Activated CD4-positive, alpha-beta T cell treated with anti-CD3 and anti-CD28 coated beads for 36 hours (primary cell): ENCODE measurements around the gene CHMP4A. TPM values are rescaled to one million over a fixed set of nuclear protein-coding genes. Genes with fewer than 3 reads are reported as not detected.

Experiments
- ATAC-seq: fragments of 200-7000 bp; cut with Tn5 transposase; one replicate; pipeline ENCODE4 v1.10.0; 2021; ENCODE audit warnings: mild to moderate bottlenecking, moderate library complexity
- CTCF ChIA-PET: fragments of 350-600 bp; sonication (Branson Sonifier 250); formaldehyde crosslinking; loops from one replicate; lab custom pipeline; 2021; ENCODE audit warnings: antibody characterized with exemption; lab: Charles Lee
- POLR2A ChIA-PET: fragments of 350-600 bp; sonication (Branson Sonifier 250); formaldehyde crosslinking; loops from one replicate; lab custom pipeline; 2021; ENCODE audit warnings: antibody characterized with exemption, inconsistent platforms; lab: Charles Lee
- DNase-seq: peaks from one replicate; pipeline ENCODE4 v3.0.0-alpha.2; 2020
- H3K27ac Mint-ChIP-seq: one replicate; pipeline ENCODE4 v1.8.0; 2021; ENCODE audit warnings: mixed read lengths
- H3K27me3 Mint-ChIP-seq: one replicate; pipeline ENCODE4 v1.8.0; 2021; ENCODE audit warnings: mixed read lengths
- H3K36me3 Mint-ChIP-seq: one replicate; pipeline ENCODE4 v1.8.0; 2021; ENCODE audit warnings: low read depth, mixed read lengths
- H3K4me1 Mint-ChIP-seq: one replicate; pipeline ENCODE4 v1.8.0; 2021; ENCODE audit warnings: mixed read lengths
- H3K4me3 Mint-ChIP-seq: one replicate; pipeline ENCODE4 v1.8.0; 2021; ENCODE audit warnings: mild to moderate bottlenecking, moderate library complexity, mixed read lengths
- H3K9me3 Mint-ChIP-seq: one replicate; pipeline ENCODE4 v1.8.0; 2021; ENCODE audit warnings: low read depth, mixed read lengths
- intact Hi-C, 2 experiments: fragments of 100-400 bp; cut with DNase I in 1 of 2; cut with micrococcal nuclease in 1 of 2; formaldehyde crosslinking; loops; one replicate each; pipeline versions ENCODE4 v1.14.2 to v1.15.1; 2022 to 2024; cut with DNase I, micrococcal nuclease
- total RNA-seq, 2 experiments: library from RNA; stranded (reverse); gene quantifications; one replicate each; pipeline ENCODE4 v1.2.3, GENCODE V29; 2021

The CHMP4A gene
- total RNA-seq, 2 experiments from 2014 or later, result 48.8 to 73.0 TPM

GRCh38 chr14:24164518-24164991 is 48.7 kb downstream of the CHMP4A start:
- intact Hi-C loops, result no loop called here
- no peak for ATAC-seq
- Mint-ChIP-seq H3K4me3 (no peak overlapping the region), H3K27me3 (no peaks in the 10 kb centered on the region), H3K9me3 (no peaks in the 10 kb centered on the region), H3K4me1 (peaks cover 47% of the 10 kb centered on the region), H3K36me3 (peaks cover 78% of the 10 kb centered on the region), H3K27ac (peak overlapping the region; percentile 60)
- no peak for DNase-seq
- ChIA-PET POLR2A (interaction anchor here (1.2 to 1.6 kb wide), 5 partner anchors 9 to 50 kb away, joined by 3 to 4 read pairs (median 3); partner anchors contain the start of genes DCAF11, NRL and PSME1), CTCF (interaction anchor here (0.6 to 1.1 kb wide), 2 partner anchors 12 to 575 kb away, joined by 3 read pairs; no protein-coding TSS in a partner anchor)

- DNase-seq, result peak; percentile 56
- intact Hi-C loops, result no loop called here
- H3K4me1 Mint-ChIP-seq, result peaks cover 38% of the 10 kb centered on the region
These were observed 51.2 kb downstream of the CHMP4A start for GRCh38 chr14:24162093-24162492.

GRCh38 chr14:24160850-24161804 is 52.2 kb downstream of the CHMP4A start, which contains the start of gene IRF9:
Gene IRF9, plus strand, starts transcription at chr14:24161265. Its CDS starts 880 bp downstream, at chr14:24162145.
- H3K27me3 Mint-ChIP-seq, result no peaks in the 10 kb centered on the region
- peak within 1 kb of the TSS; percentile 84 for H3K4me3 Mint-ChIP-seq
- POLR2A ChIA-PET, result interaction anchor here (0.6 to 3.6 kb wide), 20 partner anchors 8 to 112 kb away, joined by 3 to 36 read pairs (median 5); partner anchors contain the start of genes CHMP4A, DCAF11, EMC9 and IPO4

More at GRCh38 chr14:24162093-24162492, 51.2 kb downstream of the CHMP4A start:
- peak overlapping the region; percentile 97 for H3K27ac Mint-ChIP-seq
- POLR2A ChIA-PET, result interaction anchor here (0.6 to 3.6 kb wide), 15 partner anchors 7 to 111 kb away, joined by 3 to 36 read pairs (median 5); partner anchors contain the start of genes DCAF11, EMC9, IPO4 and NRL
- H3K4me3 Mint-ChIP-seq, result peak overlapping the region; percentile 84
- no peaks in the 10 kb centered on the region for H3K27me3 Mint-ChIP-seq
- no peaks in the 10 kb centered on the region for H3K9me3 Mint-ChIP-seq
- ATAC-seq, result peak; percentile 13
- CTCF ChIA-PET, result interaction anchor here (0.6 to 3.6 kb wide), 22 partner anchors 12 to 623 kb away, joined by 3 to 43 read pairs (median 6); partner anchors contain the start of genes CHMP4A, CIDEB, DCAF11 and EMC9
- peaks cover 76% of the 10 kb centered on the region for H3K36me3 Mint-ChIP-seq

GRCh38 chr14:24160499-24160849 is 52.8 kb downstream of the CHMP4A start:
- Mint-ChIP-seq H3K27ac (peak overlapping the region; percentile 97), H3K4me1 (peaks cover 35% of the 10 kb centered on the region), H3K36me3 (peaks cover 72% of the 10 kb centered on the region), H3K4me3 (peak overlapping the region; percentile 84), H3K9me3 (no peaks in the 10 kb centered on the region), H3K27me3 (no peaks in the 10 kb centered on the region)
- ATAC-seq, result no peak
- ChIA-PET CTCF (interaction anchor here (0.6 to 3.6 kb wide), 27 partner anchors 8 to 172 kb away, joined by 3 to 43 read pairs (median 6); partner anchors contain the start of genes CIDEB, DCAF11, DHRS4L2 and EMC9), POLR2A (interaction anchor here (0.6 to 3.6 kb wide), 13 partner anchors 9 to 80 kb away, joined by 3 to 36 read pairs (median 5); partner anchors contain the start of genes CHMP4A, DCAF11, EMC9 and MDP1)
- intact Hi-C loops, result loop anchor here in 1 of 2 experiments (2.0 kb wide), 1 partner anchor 146 kb away; no protein-coding TSS in a partner anchor
- DNase-seq, result no peak

More at GRCh38 chr14:24160850-24161804, 52.2 kb downstream of the CHMP4A start, which contains the start of gene IRF9:
- intact Hi-C loops, result loop anchor here (1.0 to 2.0 kb wide), 17 partner anchors 14 to 269 kb away; partner anchors contain the start of genes DCAF11 (in 2 of the 2), EMC9 (in 2 of the 2), IPO4 (in 2 of the 2) and NRL (in 2 of the 2)
- H3K4me1 Mint-ChIP-seq, result peaks cover 35% of the 10 kb centered on the region
- CTCF ChIA-PET, result interaction anchor here (0.6 to 3.6 kb wide), 40 partner anchors 9 to 1066 kb away, joined by 3 to 43 read pairs (median 4); partner anchors contain the start of genes C14orf119, CHMP4A, CIDEB and DCAF11
- peak; percentile 98 for DNase-seq
- peak within 1 kb of the TSS; percentile 97 for H3K27ac Mint-ChIP-seq
- peak; percentile 89 for ATAC-seq
- H3K36me3 Mint-ChIP-seq, result peaks cover 73% of the 10 kb centered on the region
- H3K9me3 Mint-ChIP-seq, result no peaks in the 10 kb centered on the region

GRCh38 chr14:24159777-24160498 is 53.4 kb downstream of the CHMP4A start:
- intact Hi-C loops, result loop anchor here in 1 of 2 experiments (2.0 kb wide), 1 partner anchor 145 kb away; no protein-coding TSS in a partner anchor
- ChIA-PET CTCF (interaction anchor here (0.6 to 3.6 kb wide), 15 partner anchors 9 to 147 kb away, joined by 3 to 43 read pairs (median 14); partner anchors contain the start of genes CIDEB, DCAF11, EMC9 and NRL), POLR2A (interaction anchor here (1.2 to 3.6 kb wide), 8 partner anchors 9 to 79 kb away, joined by 3 to 36 read pairs (median 7); partner anchors contain the start of genes CHMP4A, DCAF11, EMC9 and NRL)
- ATAC-seq (no peak), DNase-seq (no peak)
- no peaks in the 10 kb centered on the region for H3K27me3 Mint-ChIP-seq
- peaks cover 71% of the 10 kb centered on the region for H3K36me3 Mint-ChIP-seq
- peak overlapping the region; percentile 97 for H3K27ac Mint-ChIP-seq
- H3K4me3 Mint-ChIP-seq, result no peak overlapping the region
- no peaks in the 10 kb centered on the region for H3K9me3 Mint-ChIP-seq
- H3K4me1 Mint-ChIP-seq, result peaks cover 32% of the 10 kb centered on the region

Other genes with a start within 250 kb of the CHMP4A start
- 10 to 100 TPM; 27.5 to 27.6 TPM for gene DHRS4L2, start 224.6 kb downstream of the CHMP4A start, total RNA-seq
- under 1 TPM; 0.74 to 0.91 TPM for gene CARMIL3, start 161.5 kb downstream of the CHMP4A start, total RNA-seq
- gene CPNE6, start 141.9 kb downstream of the CHMP4A start, total RNA-seq, result not detected
- gene PCK2, start 119.2 kb downstream of the CHMP4A start, total RNA-seq, result 100 to 1,000 TPM; 101 to 115 TPM
- 10 to 100 TPM; 74.0 to 86.2 TPM for gene DCAF11, start 98.7 kb downstream of the CHMP4A start, total RNA-seq
- 1 to 10 TPM; 1.5 to 1.6 TPM for gene NRL, start 98.5 kb downstream of the CHMP4A start, total RNA-seq
- under 1 TPM in 1 of 2 experiments, not detected in 1; 0.53 TPM for gene FITM1, start 82.8 kb downstream of the CHMP4A start, total RNA-seq
- 100 to 1,000 TPM; 414 to 418 TPM for gene PSME1, start 77.3 kb downstream of the CHMP4A start, total RNA-seq
- 10 to 100 TPM; 36.9 to 46.7 TPM for gene EMC9, start 71.9 kb downstream of the CHMP4A start, total RNA-seq
- gene PSME2, start 66.9 kb downstream of the CHMP4A start, total RNA-seq, result 100 to 1,000 TPM; 445 to 459 TPM
- 10 to 100 TPM; 73.7 to 98.4 TPM for gene RNF31, start 66.0 kb downstream of the CHMP4A start, total RNA-seq
- gene IRF9, start 52.2 kb downstream of the CHMP4A start, total RNA-seq, result 100 to 1,000 TPM; 172 to 209 TPM
- 10 to 100 TPM; 25.6 to 27.7 TPM for gene REC8, start 41.4 kb downstream of the CHMP4A start, total RNA-seq
- 10 to 100 TPM; 73.4 to 73.7 TPM for gene IPO4, start 24.7 kb downstream of the CHMP4A start, total RNA-seq
- gene TM9SF1, start 18.0 kb downstream of the CHMP4A start, total RNA-seq, result 10 to 100 TPM; 17.0 to 24.4 TPM
- under 1 TPM; 0.14 to 0.30 TPM for gene TSSK4, start 7.8 kb downstream of the CHMP4A start, total RNA-seq
- 10 to 100 TPM in 1 of 2 experiments, 1 to 10 TPM in 1; 4.5 to 11.7 TPM for gene MDP1, start 2.6 kb upstream of the CHMP4A start, total RNA-seq
- gene NEDD8, start 18.9 kb upstream of the CHMP4A start, total RNA-seq, result 100 to 1,000 TPM; 187 to 217 TPM
- gene GMPR2, start 19.4 kb upstream of the CHMP4A start, total RNA-seq, result 10 to 100 TPM; 56.7 to 59.6 TPM
- gene TINF2, start 29.1 kb upstream of the CHMP4A start, total RNA-seq, result 100 to 1,000 TPM in 1 of 2 experiments, 10 to 100 TPM in 1; 87.4 to 108 TPM
- 1 to 10 TPM; 4.8 to 7.4 TPM for gene TGM1, start 49.7 kb upstream of the CHMP4A start, total RNA-seq
- gene RABGGTA, start 58.1 kb upstream of the CHMP4A start, total RNA-seq, result 10 to 100 TPM; 52.1 to 56.0 TPM
- gene DHRS1, start 86.3 kb upstream of the CHMP4A start, total RNA-seq, result 10 to 100 TPM; 11.7 to 14.6 TPM
- gene NOP9, start 86.4 kb upstream of the CHMP4A start, total RNA-seq, result 10 to 100 TPM; 24.4 to 32.5 TPM
- 10 to 100 TPM; 11.1 to 14.0 TPM for gene CIDEB, start 94.5 kb upstream of the CHMP4A start, total RNA-seq
- gene LTB4R2, start 96.7 kb upstream of the CHMP4A start, total RNA-seq, result 1 to 10 TPM; 7.5 to 9.5 TPM
- 10 to 100 TPM; 10.1 to 14.2 TPM for gene LTB4R, start 98.0 kb upstream of the CHMP4A start, total RNA-seq
- gene ADCY4, start 121.6 kb upstream of the CHMP4A start, total RNA-seq, result 1 to 10 TPM; 1.4 to 1.8 TPM
- gene RIPK3, start 126.5 kb upstream of the CHMP4A start, total RNA-seq, result 1 to 10 TPM; 8.9 to 9.4 TPM
- under 1 TPM; 0.11 to 0.30 TPM for gene NFATC4, start 154.7 kb upstream of the CHMP4A start, total RNA-seq
- under 1 TPM; 0.07 to 0.16 TPM for gene NYNRIN, start 185.5 kb upstream of the CHMP4A start, total RNA-seq
- gene CBLN3, start 216.2 kb upstream of the CHMP4A start, total RNA-seq, result 10 to 100 TPM; 11.6 to 12.2 TPM
- gene KHNYN, start 216.5 kb upstream of the CHMP4A start, total RNA-seq, result 10 to 100 TPM; 50.6 to 58.1 TPM
- gene SDR39U1, start 229.3 kb upstream of the CHMP4A start, total RNA-seq, result 10 to 100 TPM; 40.9 to 47.8 TPM